SJSA1 (cell line): ENCODE results near the gene ADGRV1. TPM values are rescaled to one million over a fixed set of nuclear protein-coding genes. Genes with fewer than 3 reads are reported as not detected.
"Not testable (repeated sequence)": the region's sequence is repeated elsewhere in the genome, so short reads cannot be mapped to it uniquely, and the experiment has no call there.

ENCODE experiments used
- DNase-seq, 2 experiments: peaks; one replicate each; pipeline ENCODE4 v3.0.0-alpha.2; 2015 to 2020; ENCODE audit warnings: low spot score in 2 of 2, low read depth in 1 of 2
- H3K27ac ChIP-seq: fragments of 250-450 bp; sonication (Bioruptor Pico); 2 replicates; pipeline ENCODE4 v1.5.1; 2020; ENCODE audit warnings: mild to moderate bottlenecking, moderate library complexity
- H3K27me3 ChIP-seq: fragments of 250-450 bp; sonication (Bioruptor Pico); replicated peaks from 2 replicates; pipeline ENCODE4 v1.5.1; 2020; ENCODE audit warnings: mild to moderate bottlenecking, moderate library complexity
- H3K36me3 ChIP-seq: fragments of 250-450 bp; sonication (Bioruptor Pico); 2 replicates; pipeline ENCODE4 v1.5.1; 2020; ENCODE audit warnings: mild to moderate bottlenecking
- H3K4me1 ChIP-seq: fragments of 250-450 bp; sonication (Bioruptor Pico); replicated peaks from 2 replicates; pipeline ENCODE4 v1.6.1; 2021; ENCODE audit warnings: mild to moderate bottlenecking
- H3K4me3 ChIP-seq: fragments of 250-450 bp; sonication (Bioruptor Pico); 2 replicates; pipeline ENCODE4 v1.5.1; 2020; ENCODE audit warnings: mild to moderate bottlenecking
- H3K9me3 ChIP-seq: fragments of 250-450 bp; sonication (Bioruptor Pico); replicated peaks from 2 replicates; pipeline ENCODE4 v1.5.1; 2020; ENCODE audit warnings: mild to moderate bottlenecking
- total RNA-seq: library from RNA; depleted of rRNA; stranded (reverse); fragments of >200 nt; shearing (Covaris generic); gene quantifications from 2 replicates; pipeline ENCODE4 v1.2.3, GENCODE V29; 2014

The ADGRV1 gene
- total RNA-seq, 1 experiment from 2014 or later: 0.13 TPM

DNA sequence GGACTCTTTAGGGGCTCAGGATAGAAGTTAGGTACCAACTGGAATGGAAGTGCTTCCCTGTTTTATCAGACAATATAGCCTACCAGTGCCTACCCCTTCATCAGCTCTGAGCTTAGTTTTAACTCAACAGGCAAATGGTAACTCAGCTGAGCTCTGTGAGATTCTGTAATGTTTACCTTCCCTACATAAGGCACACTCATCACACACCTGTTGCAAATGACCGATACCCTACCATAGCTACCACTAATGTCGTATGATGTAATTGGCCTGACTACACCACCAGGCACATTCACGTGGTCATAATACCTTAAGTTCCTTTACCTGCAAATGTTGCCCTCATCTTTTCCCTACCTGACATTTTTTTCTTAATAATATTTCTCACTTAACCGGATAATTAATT lies 254.8 kb downstream of the ADGRV1 start:
- no peak overlapping the region for H3K4me3 ChIP-seq
- no peaks in the 10 kb centered on the region for H3K27me3 ChIP-seq
- DNase-seq: no peak
- no peak overlapping the region for H3K27ac ChIP-seq
- no peaks in the 10 kb centered on the region for H3K4me1 ChIP-seq
- H3K36me3 ChIP-seq: no peaks in the 10 kb centered on the region
- no peaks in the 10 kb centered on the region for H3K9me3 ChIP-seq

DNA sequence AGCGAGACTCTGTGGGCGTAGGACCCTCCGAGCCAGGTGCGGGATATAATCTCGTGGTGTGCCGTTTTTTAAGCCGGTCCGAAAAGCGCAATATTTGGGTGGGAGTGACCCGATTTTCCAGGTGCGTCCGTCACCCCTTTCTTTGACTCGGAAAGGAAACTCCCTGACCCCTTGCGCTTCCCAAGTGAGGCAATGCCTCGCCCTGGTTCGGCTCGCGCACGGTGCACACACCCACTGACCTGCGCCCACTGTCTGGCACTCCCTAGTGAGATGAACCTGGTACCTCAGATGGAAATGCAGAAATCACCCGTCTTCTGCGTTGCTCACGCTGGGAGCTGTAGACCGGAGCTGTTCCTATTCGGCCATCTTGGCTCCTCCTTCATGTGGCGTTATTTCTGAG lies 263.5 kb downstream of the ADGRV1 start:
- not testable (repeated sequence) for H3K4me1 ChIP-seq, H3K27me3 ChIP-seq, H3K36me3 ChIP-seq, DNase-seq, H3K27ac ChIP-seq, H3K4me3 ChIP-seq, H3K9me3 ChIP-seq

DNA sequence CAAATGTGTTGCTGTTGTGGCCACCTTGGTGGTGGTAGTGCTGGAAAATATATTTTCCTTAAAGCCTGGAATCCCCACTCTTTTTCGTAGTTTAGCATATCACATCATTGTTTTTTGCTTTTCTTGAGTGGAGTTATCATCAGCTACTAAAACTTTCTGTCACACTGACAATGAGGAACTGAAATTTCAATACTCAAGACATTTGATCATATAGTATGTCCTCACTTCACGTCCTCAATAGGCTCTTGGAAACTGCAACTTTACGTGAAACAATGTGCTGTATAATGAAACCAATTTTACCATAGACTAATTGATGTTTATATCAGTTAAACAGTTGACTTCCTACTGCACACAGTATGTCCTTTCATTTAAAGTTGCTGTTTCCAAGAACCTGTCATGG lies 265.8 kb downstream of the ADGRV1 start:
- Histone ChIP-seq H3K27me3 (no peaks in the 10 kb centered on the region), H3K36me3 (no peaks in the 10 kb centered on the region)

DNA sequence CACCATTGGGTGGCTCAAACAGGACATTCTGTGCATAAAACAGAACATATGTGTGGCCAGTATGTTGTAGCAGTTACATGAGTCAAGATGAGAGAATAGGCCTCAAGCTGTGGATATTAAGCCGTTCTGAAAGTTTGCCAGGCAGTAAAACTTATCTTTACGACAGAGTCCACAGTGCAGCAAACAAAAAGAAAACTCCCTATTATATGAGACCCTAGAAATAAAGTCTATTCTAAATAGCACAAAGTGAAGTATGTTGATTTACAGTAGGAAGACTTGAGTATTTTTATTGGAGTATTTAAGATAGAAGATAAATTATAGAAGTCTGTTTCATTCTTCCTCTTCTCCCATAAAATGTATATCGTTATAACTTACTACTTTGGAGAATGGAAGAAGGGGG lies 271.5 kb downstream of the ADGRV1 start:
- Histone ChIP-seq H3K27me3 (no peaks in the 10 kb centered on the region), H3K9me3 (no peaks in the 10 kb centered on the region), H3K36me3 (no peaks in the 10 kb centered on the region), H3K27ac (no peak overlapping the region), H3K4me3 (no peak overlapping the region), H3K4me1 (no peaks in the 10 kb centered on the region)
- DNase-seq: no peak

More for the DNA sequence above, 265.8 kb downstream of the ADGRV1 start:
- no peaks in the 10 kb centered on the region for H3K9me3 ChIP-seq
- no peak for DNase-seq
- H3K4me3 ChIP-seq: no peak overlapping the region
- H3K4me1 ChIP-seq: no peaks in the 10 kb centered on the region
- no peak overlapping the region for H3K27ac ChIP-seq

DNA sequence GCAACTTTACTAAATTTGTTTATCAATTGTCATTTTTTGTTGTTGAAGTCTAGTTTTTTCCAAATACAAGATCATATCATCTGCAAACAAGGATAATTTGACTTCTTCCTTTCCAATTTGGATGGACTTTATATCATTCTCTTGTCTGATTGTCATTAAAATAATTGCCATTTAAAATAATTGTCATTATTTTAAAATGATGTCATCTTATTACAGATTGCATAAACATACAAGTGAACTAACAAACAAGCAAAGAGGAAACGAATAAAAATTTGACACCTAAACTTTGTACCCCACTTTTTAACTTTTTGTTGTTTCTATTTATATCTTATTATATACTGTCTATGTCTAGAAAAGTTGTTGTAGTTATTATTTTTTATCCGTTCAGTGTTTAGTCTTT lies 275.2 kb downstream of the ADGRV1 start:
- no peak overlapping the region for H3K4me3 ChIP-seq
- DNase-seq: no peak

DNA sequence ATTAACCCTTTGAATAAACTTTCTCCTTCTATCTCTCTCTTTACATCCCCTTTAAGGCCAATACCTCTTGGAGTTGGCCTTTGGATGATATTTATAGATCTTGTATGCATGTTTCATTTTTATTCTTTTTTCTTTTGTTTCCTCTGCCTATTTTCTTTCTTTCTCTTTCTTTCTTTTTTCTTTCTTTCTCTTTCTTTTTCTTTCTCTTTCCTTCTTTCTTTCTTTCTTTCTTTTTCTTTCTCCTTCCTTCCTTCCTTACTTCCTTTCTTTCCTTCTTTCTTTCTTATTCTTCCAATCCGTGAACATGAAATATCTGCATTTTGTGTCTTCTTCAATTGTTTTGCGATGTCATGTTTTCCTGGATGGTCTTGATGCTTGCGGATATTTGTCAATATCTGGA lies 276.1 kb downstream of the ADGRV1 start:
- no peak for DNase-seq
- H3K4me1 ChIP-seq: no peaks in the 10 kb centered on the region
- no peaks in the 10 kb centered on the region for H3K27me3 ChIP-seq
- no peaks in the 10 kb centered on the region for H3K9me3 ChIP-seq
- no peak overlapping the region for H3K4me3 ChIP-seq
- no peak overlapping the region for H3K27ac ChIP-seq
- H3K36me3 ChIP-seq: no peaks in the 10 kb centered on the region

More for the DNA sequence above, 275.2 kb downstream of the ADGRV1 start:
- Histone ChIP-seq H3K27ac (no peak overlapping the region), H3K9me3 (no peaks in the 10 kb centered on the region), H3K27me3 (no peaks in the 10 kb centered on the region), H3K4me1 (no peaks in the 10 kb centered on the region), H3K36me3 (no peaks in the 10 kb centered on the region)

DNA sequence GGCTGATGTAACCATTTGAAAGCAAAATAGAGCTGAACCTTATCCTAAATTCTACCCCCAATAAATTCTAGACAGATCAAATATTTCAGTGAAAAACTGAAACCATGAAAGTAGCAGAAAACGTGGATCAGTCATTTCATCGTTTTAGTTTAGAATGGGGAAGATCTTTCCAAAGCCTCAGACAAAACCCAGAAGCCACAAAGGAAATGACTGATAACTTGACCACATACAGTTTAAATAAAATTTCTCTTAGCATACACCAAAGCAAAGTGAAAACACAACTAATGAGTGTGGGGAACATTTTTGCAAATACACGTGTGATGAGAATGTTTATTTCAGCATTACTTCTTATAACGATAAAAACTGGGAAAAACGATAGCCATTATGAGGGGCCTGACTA lies 284.8 kb downstream of the ADGRV1 start:
- Histone ChIP-seq H3K4me1 (no peaks in the 10 kb centered on the region), H3K4me3 (no peak overlapping the region), H3K27ac (no peak overlapping the region), H3K9me3 (no peaks in the 10 kb centered on the region), H3K27me3 (0 out of 2 replicates have a peak, but pooled peaks cover 2% of the 10 kb centered on the region), H3K36me3 (no peaks in the 10 kb centered on the region)
- DNase-seq: no peak

DNA sequence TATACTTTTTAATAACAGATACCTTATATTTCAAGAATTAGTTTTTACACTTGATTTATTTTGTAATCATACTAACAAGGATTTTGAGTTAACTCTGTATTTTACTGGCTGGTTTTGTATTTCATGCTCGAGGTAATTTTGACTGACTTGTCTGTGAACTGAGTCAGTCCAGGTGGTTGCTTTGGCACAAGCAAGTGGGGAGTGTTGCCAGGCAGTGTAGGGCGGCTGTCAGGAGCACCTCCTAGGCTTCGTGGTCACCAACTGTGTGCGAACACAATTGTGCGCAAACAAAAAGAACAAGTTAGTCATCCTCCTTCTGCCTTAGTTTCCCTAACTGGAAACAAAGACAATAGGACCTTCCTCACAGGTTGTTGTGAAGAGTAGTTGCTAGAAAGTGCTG lies 286.3 kb downstream of the ADGRV1 start:
- Histone ChIP-seq H3K9me3 (no peaks in the 10 kb centered on the region), H3K4me3 (no peak overlapping the region), H3K36me3 (no peaks in the 10 kb centered on the region)

DNA sequence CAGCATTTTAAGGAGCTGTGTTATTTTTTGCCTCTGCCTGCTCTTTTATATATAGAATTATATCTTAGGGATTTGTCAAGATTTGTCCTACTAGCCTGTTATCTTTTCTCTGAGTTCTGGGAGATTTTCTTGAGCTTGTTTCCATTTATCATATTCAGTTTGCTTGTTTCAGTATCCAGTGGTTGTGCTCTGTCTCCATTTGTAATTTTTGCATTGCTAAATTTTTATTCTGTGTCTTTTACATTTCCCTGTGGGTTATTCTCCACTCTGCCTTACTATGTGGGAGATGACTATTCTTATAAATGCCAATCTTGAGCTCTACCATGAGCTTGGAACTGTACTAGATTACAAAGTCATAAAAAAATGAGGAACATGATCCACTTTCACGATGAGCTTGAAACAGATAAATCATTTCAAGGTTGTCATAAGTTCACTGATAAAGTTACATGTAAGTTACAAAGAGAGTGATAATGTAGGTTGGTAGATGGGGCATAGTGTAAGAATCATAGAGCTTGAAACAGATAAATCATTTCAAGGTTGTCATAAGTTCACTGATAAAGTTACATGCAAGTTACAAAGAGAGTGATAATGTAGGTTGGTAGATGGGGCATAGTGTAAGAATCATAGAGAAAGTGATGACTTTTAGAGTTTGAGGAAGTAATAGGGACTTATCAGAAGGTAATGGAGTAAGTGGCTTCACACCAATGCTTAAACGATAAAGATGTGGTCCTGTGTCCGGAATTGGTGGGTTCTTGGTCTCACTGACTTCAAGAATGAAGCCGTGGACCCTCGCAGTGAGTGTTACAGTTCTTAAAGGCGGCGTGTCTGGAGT lies 287.3 kb downstream of the ADGRV1 start:
- H3K4me1 ChIP-seq: no peaks in the 10 kb centered on the region
- no peaks in the 10 kb centered on the region for H3K27me3 ChIP-seq
- DNase-seq: no peak
- H3K27ac ChIP-seq: no peak overlapping the region
- H3K9me3 ChIP-seq: no peaks in the 10 kb centered on the region
- H3K36me3 ChIP-seq: no peaks in the 10 kb centered on the region
- no peak overlapping the region for H3K4me3 ChIP-seq

More for the DNA sequence above, 286.3 kb downstream of the ADGRV1 start:
- no peak overlapping the region for H3K27ac ChIP-seq
- DNase-seq: no peak
- no peaks in the 10 kb centered on the region for H3K4me1 ChIP-seq
- 0 out of 2 replicates have a peak, but pooled peaks cover 2% of the 10 kb centered on the region for H3K27me3 ChIP-seq

DNA sequence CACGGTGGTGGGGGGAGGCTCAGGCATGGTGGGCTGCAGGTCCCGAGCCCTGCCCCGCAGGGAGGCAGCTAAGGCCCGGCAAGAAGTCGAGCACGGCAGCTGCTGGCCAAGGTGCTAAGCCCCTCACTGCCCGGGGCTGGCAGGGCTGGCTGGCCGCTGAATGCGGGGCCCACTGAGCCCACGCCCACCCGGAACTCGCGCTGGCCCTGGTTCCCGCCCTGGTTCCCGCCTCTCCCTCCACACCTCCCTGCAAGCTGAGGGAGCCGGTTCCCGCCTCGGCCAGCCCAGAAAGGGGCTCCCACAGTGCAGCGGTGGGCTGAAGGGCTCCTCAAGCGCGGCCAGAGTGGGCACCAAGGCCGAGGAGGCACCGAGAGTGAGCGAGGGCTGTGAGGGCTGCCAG lies 289.0 kb downstream of the ADGRV1 start:
- H3K9me3 ChIP-seq, H3K4me1 ChIP-seq, DNase-seq, H3K27me3 ChIP-seq, H3K36me3 ChIP-seq, H3K27ac ChIP-seq, H3K4me3 ChIP-seq: not testable (repeated sequence)

DNA sequence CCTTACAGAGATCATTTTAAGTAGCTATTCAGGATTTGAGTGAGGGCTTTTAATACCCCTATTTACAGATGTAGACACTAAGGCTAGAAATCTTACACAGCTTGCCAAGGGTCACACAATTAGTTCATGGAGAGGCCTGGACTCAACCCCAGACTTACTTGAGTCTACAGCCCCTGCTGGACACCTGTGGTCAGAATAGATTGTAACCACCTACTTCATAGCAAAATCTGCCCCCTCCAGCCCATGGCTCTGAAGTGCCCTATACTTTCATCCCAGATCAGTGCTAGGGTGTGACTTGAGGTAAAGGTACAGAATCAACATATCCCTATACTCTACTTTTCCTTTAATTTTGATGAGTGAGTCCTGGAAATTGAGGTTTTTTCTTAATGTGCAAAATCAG lies 291.3 kb downstream of the ADGRV1 start:
- Histone ChIP-seq H3K36me3 (no peaks in the 10 kb centered on the region), H3K27me3 (no peaks in the 10 kb centered on the region), H3K4me1 (no peaks in the 10 kb centered on the region), H3K9me3 (no peaks in the 10 kb centered on the region), H3K4me3 (no peak overlapping the region), H3K27ac (no peak overlapping the region)
- DNase-seq: no peak

DNA sequence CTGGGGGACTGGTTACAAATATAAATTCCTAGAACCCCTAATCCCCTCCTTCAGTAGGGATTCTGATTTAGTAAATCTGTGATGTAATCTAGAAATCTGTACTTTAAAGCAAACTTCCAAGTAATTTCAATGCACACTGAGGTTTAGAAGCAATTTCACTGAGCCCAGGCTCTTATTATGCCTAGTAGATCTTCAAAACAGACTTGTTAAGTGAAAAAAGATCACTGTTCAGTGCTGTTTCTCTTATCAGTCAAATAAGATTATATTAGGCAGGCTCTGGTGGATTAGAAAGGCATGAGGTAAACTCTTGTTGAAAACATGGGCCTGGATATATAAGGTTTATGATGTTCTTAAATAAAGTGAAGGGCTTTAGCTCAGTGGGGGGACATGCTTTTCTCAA lies 293.9 kb downstream of the ADGRV1 start:
- H3K4me1 ChIP-seq: no peaks in the 10 kb centered on the region
- H3K9me3 ChIP-seq: no peaks in the 10 kb centered on the region
- no peaks in the 10 kb centered on the region for H3K36me3 ChIP-seq
- H3K27me3 ChIP-seq: no peaks in the 10 kb centered on the region
- no peak for DNase-seq
- H3K27ac ChIP-seq: no peak overlapping the region
- no peak overlapping the region for H3K4me3 ChIP-seq

DNA sequence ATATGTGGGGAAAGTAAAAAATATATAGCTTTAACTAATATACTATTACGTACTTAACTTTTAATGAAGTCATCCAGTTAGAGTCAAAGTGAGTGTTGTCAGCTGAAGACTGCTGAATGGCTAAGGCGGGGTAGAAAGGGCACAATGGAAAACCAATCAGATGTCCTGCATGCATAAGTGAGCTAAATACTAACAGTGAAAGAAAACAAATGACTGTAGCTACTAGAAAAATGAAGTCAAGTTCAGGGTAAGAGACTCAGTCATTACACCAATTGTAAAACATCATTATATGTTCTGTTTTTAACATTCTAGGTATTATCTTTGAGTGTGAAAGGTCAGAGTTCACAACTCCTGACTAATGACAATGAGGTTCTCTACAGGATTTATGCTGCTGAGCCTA lies 295.2 kb downstream of the ADGRV1 start:
- Histone ChIP-seq H3K9me3 (no peaks in the 10 kb centered on the region), H3K4me3 (no peak overlapping the region), H3K27me3 (no peaks in the 10 kb centered on the region), H3K36me3 (no peaks in the 10 kb centered on the region), H3K4me1 (no peaks in the 10 kb centered on the region), H3K27ac (no peak overlapping the region)
- DNase-seq: no peak

DNA sequence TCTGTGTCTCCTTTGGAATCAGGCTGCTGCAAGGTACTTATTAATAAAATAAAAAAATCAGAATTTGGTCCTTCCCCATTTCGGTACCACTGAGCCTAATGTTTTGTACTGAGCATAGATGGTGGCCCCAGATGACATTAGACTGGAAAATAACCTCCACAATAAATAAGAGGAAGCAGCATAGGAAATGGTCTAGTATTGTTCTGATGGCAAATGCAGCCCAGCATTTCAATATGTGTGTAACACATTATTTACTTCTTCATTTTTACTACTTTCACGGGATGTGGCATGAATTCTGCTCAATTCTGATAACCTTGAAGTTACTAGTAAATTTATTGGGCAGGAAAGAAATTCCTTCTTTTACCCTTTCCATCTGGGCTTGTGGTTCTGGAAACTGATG lies 295.6 kb downstream of the ADGRV1 start:
- H3K9me3 ChIP-seq: no peaks in the 10 kb centered on the region
- no peak overlapping the region for H3K4me3 ChIP-seq

More for the DNA sequence above, 295.6 kb downstream of the ADGRV1 start:
- Histone ChIP-seq H3K27ac (no peak overlapping the region), H3K4me1 (no peaks in the 10 kb centered on the region), H3K36me3 (no peaks in the 10 kb centered on the region), H3K27me3 (no peaks in the 10 kb centered on the region)
- no peak for DNase-seq
